Activated T-cell treated with anti-CD3 and anti-CD28 coated beads for 1 hour (primary cell): ENCODE measurements around the gene MCTP1.

ENCODE experiments used
- DNase-seq: peaks from one replicate; pipeline ENCODE4 v3.0.0-alpha.2; 2020; ENCODE audit warnings: low read depth

Gene MCTP1

DNA sequence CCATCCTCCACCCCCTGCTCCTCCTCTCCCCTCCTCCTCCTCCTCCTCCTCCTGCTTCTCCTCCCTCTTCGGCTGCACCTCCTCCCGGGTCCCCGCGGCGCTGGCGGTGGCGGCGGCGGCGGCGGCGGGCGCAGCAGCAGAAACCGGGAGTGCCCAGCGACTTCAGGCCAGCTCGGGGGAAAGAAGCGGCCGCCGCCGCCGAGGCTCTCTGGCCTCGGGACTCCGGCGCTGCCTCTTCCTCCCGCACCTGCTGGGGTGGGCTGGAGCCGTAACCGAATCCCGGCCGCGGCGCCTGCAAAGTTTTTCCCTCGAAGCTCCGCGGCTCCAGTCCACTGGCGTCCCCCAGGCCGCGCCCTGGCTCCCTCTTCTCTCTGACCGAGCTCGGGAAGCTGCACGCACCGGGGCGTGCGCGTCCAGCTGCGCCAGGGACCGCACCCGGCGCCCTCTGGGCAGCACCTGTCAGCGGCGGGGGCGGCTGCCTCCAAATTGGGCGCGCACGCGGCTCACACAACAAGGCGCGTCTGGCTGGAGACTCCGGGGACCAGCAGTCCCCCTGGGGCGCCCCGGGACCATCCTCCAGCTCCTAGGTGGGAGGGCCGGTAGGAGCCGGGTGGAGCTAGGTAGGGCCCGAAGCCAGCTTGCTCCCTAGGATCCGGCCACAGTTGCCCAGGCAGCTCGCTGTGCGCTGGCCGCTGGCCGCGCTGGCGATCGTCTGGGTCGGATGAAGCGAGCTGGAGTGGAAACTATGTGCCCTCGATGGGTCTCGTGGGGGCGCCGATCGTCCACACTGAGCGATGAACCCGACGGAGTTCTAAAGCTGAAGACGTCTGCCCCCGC lies at the start of gene MCTP1:
Gene MCTP1, minus strand, starts transcription at position 523 of the 837 bp plus-strand sequence.
- DNase-seq, result no peak

DNA sequence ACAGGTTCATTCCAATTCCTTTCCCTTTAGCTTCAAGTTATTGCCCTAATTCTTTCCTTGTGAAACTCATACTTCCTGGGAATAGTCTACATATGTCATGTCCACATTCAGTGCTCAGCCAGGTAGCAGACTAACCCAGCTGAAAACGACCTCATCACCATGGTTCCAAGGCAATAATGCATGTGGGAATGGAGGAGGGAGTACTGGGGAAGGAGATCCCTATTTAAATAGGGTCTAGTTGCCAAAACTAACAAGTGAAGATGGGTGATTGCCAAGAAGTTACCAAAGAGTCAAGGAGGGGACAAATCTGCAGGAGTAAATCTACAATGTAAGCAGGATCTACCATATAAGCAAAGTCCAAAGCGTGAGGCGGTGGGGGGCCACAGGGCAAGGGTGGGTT lies 47.3 kb upstream of the MCTP1 start:
- DNase-seq, result no peak

DNA sequence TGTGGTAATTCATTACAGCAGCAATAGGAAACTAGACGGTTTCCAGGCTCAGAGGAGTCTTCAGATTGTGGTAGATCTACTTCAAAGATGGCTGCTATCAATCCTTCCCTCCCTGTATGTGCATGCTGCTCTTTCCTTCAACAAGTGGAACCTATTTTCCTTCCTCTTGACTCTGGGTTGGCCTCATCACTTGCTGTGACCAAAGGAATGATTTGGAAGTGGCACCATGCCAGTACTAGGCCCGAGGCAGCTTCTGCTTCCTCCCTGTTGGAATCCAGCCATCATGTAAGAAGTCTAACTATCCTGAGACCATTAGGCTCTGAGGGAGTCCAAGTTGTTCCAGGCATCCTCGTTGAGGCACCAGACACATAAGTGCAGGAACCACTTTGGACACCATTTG lies 46.5 kb upstream of the MCTP1 start:
- DNase-seq, result no peak

DNA sequence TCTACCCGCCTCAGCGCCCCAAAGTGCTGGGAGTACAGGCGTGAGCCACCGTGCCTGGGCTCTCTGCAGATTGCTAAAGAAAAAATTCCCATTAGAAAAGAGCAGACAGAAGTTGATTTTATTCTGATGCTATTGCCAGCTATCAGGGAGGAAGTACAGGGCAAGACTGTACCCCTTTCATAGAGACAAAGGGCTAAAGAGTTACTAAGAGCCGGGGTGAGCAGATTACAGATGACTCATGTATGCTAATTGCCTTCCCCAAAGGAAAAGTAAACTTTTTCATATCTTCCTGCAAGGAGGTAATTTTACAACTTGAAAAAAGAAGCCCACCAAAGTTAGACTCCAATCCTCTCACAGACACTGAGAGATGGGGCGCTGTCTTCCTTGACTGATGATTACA lies 42.3 kb upstream of the MCTP1 start:
- no peak for DNase-seq

DNA sequence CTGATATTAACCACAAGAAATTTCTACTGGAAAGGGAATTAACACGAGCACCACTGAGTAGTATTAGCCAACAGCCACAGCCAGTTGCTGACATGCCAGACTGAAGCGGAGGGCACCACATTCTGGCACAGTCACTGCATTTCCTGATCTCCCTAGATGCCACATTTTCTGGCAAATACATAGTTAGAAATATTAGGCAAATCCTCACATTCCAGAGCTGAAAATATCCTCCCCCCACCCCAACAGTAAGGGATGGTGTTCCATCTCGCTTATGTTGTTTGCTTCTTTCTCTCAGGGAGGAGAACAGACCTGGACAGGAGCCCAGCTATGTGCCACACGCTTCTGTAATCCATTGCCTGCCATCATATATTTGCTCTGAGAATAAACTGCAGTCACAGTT lies 32.8 kb upstream of the MCTP1 start:
- no peak for DNase-seq

DNA sequence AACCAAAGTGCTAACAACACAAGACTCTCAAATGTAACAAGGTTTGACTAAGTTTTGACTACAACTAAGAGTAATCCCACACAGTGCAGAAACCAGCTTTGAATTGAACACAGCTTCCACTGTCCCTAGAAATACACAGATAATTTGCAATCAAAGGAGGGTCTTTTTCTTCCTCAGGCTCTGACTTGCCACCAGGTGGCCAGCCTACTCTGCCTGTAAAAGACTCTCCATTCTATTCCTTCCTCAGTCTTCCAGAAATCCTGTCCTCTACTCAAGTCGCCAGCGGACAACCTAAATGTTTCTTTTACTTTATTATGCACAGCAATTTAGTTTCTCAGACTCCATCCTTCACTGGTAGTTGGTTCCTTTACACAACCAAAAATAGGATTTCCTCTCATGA lies 32.2 kb upstream of the MCTP1 start:
- no peak for DNase-seq

DNA sequence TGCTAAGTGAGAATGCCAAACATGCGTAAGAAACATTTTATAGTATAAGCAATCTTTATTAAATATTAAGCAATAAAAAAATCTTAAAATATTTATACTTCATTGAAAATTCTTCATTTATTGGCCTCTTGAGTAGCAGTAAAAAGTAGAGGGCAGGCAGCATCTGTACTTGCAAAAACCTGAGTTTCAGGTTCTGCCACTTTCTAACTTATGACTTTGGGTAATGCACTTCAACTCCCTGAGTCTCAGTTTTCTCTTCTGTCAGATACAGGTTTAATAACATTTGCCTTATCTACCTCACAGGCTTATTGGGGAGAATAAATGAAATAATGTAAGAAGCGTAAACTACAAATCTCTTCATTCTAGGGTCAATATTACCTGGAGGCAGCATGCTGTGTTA lies 19.8 kb upstream of the MCTP1 start:
- no peak for DNase-seq

DNA sequence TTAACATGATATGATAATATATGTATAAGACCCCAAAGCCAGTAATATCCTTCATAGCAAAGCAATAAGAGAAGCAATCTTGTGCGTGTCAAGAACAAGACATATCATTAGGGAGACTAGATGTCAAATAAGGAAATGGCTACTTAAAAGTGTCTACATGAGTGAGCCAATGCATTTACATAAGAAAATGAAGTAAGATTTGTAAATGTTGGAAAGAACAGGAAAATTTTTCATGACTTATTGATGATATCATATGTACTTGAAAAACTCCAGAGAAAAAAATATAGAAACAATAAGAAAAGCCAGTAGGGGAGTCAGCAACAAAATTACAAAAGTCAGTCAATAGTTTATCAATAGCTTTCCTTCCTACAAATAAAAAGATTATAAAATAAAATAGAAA lies 13.8 kb upstream of the MCTP1 start:
- no peak for DNase-seq

DNA sequence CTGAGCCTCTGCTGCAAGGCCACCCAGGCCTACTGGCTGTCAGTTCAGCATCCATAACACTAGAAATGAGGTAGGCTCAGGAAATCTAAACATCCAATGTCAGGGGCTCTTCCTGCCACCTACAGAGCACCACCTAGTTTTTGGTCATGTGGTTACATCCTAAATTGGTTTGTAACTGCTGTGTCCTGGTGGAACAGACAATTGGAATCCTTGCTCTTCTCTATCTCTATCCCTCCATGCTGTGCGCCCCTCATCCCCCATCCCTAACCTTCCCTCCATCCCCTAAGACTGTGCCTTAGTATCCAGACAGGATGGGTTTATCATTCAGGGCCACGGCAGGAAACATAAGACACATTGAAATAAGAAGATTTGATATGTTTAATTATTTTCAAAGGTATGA lies 11.4 kb upstream of the MCTP1 start:
- DNase-seq, result no peak

DNA sequence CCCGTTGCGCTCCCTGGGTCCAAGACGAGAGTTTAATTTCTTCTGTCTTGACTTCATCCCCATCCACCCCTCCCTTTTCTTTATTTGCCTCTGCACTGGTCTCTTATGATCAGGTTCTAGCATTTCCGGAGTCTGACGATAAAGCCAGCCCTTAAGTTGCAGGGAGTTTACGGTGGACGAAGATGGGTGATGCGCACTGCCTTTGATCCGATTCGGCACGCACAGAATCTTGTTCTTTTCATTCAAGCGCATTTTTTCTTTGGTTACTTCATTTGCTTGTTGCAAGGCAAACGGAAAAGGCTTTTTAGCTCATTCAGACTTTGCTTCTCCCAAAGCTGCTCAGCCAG lies 488 bp upstream of the MCTP1 start:
- no peak for DNase-seq

DNA sequence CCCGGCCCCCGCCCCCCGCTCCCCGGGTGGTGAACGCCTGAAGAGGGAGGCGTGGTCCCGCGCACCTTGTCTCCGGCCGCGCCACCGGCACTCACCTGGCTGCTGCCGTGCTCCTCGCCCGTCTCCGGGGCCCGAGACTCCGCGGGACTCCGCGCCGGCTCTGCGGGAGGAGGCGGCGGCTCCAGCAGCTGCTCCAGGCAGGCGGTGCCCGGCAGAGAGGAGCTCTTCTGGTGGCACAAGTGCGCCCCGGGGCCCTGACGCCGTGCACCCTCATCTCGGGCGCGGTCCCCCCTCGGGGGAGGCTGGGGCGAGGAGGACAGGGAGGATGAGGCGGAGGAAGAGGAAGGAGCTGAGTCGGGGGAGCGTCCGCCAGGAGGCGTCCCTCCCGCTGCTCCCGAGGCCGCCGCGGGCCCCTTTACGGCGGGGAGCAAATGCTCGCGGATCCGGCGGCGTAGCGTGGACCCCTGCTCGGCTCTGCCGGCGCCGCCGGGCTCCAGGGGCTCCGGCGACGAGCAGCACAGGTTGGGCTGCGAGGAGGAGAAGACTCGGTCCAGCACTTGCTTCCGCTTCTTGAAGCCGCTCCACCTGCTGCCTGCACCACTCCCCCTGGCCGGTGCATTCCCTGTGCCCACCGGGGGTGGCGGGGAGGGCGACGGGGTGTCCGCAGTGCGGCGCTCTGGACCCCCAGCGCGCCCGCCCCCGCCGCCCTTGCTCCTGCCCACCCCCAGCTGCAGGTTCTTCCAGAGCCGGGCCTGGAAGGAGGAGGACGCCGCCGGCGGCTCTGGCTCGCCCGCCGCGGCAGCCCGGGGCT lies 928 bp downstream of the MCTP1 start:
- no peak for DNase-seq

DNA sequence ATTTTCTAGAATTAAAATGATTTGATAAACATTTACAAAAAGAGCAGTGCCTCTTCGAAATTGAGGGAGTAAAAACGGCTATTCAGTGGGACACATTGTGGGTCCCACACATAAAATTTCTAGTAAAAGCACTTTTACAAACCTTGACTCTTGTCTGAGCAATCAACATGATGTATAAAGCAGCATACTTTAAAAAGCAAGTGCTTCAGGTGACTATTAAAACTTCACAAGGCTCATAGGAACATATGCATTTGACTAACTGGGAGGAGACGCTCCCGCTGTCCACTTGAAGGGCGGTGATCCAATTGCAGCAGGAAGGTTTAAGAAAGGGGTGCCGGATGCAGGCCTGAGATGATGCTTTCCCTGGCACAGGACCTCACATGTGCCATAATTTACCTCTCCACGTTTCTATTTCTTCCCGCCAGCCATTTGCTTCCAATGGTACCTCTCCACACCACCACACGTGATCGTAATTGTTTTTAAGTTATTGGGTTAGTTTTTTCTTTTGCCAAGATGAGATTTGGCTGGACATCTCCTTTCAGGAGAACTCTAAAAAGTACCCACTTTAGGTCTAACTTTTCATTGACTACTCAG lies 1.8 kb downstream of the MCTP1 start:
- no peak for DNase-seq

DNA sequence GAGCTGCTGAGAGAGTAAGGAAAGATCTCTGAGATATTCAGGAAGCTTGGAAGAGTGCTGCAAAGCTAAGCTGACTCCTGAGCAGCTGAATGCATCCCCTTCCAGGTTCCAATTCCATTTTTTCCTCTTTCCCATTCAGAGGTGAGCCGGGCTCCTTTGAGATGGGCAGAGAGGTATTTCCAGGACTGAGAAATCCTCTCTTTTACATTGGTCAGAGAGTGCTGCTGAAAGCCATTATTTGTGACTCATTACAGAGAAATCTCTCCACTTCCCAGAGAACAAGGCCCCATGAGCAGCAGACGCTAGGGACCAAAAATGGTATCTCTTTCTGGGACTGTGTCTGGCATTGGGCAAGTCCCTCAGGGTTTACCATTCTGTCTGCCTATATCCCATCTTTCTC lies 3.7 kb downstream of the MCTP1 start:
- DNase-seq, result no peak

DNA sequence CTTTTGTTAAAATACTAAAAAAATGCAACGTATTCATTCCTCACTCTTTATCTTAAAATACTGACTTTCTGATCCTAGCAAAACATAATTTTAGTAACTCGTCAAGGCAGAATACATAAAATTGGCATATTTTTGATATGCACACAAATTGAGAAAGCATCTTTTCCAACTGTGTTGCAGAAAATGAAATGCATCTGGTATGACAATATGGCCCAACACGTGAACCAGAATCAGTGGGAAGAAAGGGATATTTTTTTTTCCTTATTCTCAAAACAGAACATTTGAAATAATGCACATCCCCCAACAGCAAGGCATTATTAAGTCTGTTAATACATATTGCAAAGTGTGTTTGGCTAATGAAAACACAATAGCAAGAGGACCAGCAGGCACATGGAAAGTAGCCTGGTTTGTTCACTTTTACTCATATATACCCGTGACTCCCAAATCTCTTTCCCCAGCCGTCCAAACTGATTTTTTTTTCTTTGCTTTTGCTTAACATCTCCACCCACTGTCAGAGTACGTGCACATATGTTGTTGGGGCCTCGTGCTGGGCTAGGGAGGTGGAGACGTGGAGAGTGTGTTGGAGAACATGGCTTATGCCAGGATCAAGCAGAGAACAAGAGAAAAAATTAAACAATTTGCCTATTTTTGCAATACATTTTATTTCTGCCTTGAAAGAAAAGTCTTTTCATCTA lies 4.3 kb downstream of the MCTP1 start:
- no peak for DNase-seq

DNA sequence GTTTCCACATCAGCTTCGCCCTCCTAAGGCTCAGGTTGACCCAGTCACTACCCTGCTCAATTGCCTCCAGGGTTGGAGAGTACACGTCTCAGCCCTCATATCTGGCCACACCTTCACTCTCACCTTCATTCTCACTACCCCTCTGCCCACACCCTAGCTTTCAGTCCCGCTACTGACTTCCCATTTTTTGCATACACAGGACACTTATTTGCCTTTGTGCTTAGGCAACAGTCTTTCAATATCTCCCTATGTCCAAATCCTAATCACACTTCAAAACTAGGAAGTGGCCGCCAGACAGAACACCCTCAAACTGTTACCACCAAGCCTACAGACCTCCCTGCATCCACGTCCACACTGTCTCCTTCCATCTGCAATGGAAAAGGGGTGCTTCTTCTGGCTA lies 10.9 kb downstream of the MCTP1 start:
- no peak for DNase-seq

DNA sequence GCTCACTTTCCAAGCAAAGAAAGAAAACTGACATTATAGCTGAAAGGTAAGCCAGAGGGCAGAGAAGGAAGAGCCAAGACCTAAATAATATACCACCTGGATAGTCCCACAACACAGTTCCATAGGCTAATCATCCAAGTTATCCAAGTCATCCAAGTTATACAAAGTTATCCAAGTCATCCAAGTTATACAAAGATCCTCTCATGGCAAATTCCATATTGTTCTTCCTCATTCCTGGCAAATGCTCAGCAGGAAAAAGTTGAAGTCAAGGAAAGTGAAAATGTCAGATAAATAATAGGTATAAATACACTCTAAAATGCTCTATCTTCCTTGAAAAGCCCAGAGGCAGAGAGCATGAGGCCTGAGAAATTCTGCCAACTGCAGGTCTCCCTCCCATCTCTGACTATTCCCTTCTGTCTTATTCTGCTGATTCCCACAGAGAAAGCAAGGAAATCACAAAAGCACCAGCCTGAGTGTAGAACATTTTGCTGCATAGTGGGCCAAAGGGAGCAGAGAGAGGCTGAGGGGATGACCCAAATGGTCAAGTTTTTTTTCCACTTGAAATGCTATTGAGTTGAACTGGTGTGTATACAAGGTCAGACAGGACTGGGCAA lies 12.5 kb downstream of the MCTP1 start:
- DNase-seq, result no peak

DNA sequence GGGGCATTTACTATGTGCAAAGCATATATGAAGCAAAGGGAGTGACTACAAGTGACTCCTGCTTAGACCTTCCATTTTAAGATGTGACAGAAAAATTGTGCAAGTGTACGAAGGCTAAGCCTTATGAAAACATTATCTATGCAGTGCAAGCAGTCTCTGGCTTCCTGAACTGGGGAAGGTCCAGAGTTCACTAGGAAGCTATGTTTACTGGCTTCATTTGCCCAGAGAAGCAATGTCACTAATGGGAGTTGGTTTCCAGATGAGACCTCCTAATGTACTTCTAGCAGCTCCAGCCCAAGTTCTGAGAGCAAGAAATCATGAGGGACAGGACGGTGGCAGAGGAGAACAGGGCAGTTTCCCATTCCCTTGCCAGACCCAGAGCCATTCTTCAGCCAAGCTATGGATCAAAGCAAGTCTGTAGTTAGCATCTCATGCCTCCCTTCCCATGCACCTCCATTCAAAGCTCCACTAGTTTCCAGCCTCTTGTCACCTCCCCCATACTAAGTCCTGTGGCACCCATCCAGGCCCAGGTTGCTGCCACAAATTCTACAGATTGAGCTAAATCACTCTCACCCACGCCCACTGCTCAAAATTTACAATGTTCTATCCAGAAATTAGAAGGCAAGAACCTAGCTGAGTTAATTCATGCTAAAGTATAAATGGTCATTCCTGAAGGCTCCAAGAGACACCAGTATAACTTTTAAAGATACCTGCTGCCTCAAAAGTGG lies 21.8 kb downstream of the MCTP1 start:
- no peak for DNase-seq

DNA sequence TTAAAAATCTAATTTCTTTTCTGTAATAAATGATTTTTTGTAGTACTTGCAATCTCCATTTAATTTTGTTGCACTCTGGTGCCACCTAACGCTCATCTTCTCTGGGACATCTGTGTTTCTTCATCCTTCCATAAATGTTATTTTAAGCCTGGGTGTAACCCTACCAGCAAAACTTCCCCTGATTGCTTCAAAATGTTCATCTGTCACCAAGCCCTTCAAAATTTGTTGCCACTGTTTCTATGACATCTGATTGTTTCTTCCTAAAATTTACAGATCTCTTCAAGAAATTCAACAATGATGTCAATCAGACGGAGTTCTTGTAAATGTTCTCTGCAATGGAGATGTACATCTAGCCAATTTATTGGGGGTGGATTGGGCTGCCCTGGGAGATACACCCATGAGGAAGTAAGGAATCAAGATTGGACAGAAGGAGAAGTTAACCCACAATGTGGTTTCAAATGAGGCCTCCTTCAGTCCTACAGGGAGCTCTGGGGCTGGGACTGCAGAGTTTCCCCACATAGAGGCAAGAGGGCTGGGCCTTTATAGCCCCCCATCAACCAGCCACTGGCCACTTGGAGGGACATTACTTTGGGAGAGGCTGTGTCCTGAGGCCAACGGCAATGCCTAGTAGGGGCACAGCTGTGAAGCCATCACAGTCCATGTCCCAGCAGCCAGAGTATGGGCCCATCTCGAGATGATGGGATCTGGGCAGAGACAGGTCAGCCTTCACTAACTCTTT lies 23.3 kb downstream of the MCTP1 start:
- DNase-seq, result no peak

DNA sequence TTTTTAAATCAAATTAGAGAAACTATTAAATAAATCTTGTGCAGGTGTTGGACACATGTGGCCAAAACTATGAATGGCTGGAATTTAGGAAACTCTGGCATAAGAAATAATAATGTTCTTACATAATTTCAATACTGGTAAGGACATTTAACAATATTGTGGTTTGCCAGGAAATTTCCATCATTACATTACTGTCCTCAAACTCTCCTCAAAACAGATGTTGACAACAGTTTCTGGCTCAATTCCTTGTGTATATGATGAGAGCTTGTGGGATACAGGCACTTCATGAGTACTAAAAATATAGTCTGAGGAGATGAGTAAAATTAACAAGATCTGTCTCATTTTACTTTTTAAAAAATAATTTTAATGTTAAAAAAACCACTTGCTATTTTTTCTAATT lies 27.9 kb downstream of the MCTP1 start:
- no peak for DNase-seq

DNA sequence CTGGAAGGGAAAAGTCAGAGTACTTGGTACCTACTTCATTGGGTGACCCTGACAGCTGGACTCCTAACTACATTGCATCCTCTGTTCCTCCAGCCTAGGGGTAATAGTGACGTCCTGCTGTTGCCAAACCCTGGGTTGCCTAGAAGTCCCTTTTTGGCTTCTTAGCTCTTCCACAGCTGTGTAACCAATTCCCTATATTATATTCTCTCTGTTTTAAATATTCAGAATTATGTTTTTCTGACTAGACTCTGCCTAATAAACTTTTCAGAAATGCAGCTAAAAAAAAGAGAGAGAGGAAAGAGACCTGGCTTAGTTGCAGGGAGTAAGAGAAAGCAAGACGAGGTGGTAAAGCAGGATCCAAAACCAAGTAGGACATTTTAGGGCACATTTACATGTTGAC lies 28.4 kb downstream of the MCTP1 start:
- DNase-seq, result no peak

DNA sequence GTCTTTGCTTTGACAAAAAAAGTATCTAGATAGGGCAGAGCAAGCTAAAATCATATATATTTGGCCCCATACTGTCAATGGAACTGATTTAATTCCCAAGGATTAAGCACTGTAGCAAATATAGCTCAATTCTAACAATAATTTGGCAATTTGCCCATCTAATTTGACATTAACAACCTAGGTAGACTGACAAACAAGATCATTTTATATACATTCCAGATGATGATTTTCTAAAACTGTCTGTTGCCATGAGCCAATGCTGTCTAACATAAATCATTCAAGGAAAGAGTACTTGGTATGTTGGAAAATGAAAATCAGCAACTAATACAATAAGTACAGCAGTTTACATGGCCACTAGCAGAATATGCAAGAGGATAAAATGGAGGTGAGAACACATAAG lies 32.1 kb downstream of the MCTP1 start:
- no peak for DNase-seq
